Measurements from ENCODE around the gene ACSM6.

DNA sequence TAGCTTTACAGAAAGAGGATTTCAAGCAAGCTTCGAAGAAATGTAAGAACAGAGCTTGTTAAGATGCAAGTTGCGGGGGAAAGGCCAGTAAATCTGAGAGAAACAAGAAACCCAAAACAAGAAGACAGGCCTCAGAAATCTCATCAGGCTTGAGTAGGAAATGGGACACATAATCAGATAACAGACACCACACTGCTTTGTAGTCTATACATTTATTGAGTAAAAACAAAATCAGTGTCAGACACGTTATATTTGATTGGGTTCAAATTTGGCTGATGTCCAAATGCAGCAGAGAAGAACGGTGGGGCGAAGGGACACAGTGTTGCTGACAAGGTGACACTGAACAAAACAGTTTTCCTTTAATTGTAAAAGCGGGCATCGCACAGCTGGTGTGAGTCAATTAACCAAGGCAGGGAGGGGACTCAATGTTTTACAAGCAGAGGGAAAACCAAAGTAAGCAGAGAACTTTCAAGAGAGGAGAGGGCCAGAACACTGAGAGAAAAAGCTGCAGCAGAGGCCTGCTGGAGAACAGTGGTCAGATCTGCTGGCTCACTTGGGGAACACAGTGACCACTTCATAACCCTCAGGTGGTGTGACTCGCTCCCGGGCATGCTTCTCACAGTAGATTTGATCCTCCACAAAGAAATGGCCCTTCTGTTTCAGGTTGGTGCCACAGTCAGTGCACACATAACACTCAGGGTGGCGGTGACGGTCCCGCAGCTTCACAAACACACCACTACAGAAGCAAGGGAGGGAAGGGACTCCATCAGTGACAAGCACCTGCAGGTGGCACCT lies 43.5 kb downstream of the ACSM6 start:
- TF ChIP-seq POLR2A (IDR thresholded peaks at IDR 0.05) (no peak), CTCF (IDR thresholded peaks at IDR 0.05) (no peak), POLR2AphosphoS5 (IDR thresholded peaks at IDR 0.05) (no peak), EP300 (IDR thresholded peaks at IDR 0.05) (no peak)

All from stomach (tissue), 4 donors.